Activated CD4-positive, alpha-beta T cell treated with anti-CD3 and anti-CD28 coated beads, Interleukin-2, amount 50 U/mL, for 48 hours (primary cell): ENCODE results near the gene ZDHHC14.

Experiments used
- DNase-seq, 2 experiments: peaks; one replicate each; pipeline ENCODE4 v3.0.0-alpha.2; 2020

ZDHHC14 gene

DNA sequence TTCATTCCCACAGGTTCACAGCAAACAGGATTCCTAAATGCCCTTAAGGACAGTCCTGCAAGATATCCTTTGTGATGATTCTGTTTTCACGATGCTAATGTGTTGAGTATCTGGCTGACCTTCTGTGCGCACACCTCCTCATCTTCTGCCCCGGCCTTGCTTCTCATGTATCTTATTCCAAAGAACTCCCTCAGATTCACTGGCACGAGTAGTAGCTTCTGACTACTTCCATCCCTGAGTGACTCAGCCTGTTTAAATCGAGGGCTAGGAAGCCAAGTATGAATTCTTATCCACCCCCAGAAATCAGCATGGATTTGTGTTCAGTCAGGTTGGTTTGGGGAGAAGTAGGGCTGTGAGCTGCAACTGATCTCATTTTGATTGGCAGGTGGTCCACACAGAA lies 251.8 kb downstream of the ZDHHC14 start:
- DNase-seq, result no peak

DNA sequence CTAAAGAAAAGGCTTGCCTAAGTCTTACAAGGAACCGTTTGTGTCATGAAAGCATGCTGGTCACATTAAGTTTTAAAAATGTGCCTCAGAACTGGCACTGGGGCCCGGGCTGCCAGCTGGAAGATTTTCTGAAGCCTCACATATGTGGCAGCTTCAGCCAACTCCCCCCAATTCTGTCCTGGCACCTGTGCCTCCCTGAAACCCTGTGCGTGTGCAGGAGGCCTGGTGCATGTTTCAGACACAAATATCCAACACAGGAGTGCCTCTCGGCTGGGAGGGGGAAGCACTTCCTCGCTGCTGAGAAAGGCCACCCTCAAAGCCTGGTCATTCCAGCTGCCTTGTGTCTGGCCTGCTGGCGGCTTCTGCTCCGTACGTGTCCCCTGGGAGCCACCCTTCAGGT lies 253.6 kb downstream of the ZDHHC14 start:
- no peak for DNase-seq

DNA sequence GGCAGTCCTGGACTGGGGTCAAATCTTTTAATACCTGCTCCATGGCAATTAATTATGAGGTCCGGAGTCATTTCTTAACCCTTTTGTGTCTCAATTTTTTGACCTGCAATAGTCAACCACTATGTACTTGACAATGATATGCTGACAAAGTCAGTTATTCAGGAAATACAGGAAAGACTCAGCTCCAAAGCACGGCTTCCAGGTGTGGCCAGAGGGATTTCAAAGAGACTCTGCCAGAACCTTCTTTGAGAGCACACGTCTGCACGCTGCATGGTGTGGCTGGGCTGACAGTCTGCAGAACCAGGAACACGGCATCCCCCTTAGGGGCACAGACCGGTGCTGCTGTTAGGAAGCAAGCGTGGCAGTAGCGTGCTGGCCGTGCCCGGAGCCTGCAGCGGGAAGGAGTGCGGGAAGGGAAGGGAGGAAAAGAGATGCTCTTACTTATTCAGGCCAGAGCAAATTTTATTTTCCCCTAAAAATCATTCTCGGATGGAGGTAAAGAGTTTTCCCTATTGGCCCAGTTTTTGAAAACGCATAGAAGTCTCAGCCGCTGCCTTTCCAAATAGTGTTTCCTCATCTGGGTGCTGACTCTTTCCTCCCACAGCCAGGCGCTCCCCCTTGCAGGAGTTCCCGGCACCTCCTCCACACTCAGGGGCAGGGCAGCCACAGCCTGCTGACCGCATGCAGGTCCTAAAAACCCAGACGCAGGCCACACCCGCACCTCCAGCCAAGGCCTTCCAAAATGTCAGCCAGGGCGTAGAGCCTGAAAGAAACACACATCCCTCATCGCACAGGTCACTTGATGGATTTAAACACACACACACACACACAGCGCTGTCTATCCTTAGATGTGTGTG lies 254.6 kb downstream of the ZDHHC14 start:
- DNase-seq, result no peak

DNA sequence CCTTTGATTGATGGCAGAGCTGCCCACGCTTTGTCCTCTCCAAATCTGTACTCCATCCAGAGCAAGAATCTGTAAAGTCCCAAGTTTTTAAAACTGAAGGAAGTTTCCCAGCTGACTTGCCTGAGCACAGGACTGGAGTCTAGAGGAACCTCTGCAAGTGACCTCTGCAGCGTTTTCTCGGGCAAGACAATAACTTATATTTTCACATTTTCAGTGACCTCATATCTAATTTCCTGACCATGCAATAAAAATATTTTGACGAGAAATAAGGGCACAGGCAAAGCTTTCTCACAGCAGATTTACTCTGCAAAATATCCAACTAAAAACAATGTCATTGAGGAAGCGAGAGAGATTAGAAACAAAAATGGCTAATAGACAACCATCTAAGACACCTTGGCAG lies 256.5 kb downstream of the ZDHHC14 start:
- DNase-seq, result no peak

DNA sequence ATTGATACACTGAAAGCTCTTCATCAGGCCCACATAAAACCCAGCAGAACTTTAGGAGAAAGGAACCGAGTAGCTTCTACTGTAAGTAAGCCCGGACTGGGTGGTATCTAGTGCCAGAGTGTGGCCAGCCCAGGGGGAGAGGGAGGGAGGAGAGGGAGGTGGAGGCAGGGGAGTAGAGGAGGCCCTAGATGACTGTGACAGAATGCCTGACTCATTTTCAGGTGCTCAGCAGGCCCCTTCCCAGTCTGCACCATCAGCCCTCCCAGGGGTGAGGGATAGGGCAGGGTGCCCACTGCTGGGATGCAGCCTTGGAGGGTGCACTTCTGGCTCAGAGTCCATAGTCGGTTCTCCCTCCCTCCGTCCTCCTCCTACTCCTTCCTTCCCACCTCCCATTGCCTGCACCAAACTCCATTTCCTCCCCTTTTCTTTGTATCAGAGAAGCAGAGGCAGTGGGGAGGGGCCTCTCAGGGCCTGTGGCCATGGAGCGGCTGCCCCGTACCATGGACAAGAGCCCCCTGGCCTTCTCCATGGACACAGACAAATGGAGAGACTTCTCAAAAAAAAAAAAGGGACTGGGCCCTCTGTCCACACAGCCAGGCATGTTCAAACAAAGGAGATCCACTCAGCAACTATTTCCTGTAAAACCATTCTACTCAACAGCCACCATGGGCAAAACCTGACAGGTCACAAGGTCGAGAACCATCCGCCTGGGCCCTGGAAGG lies 257.1 kb downstream of the ZDHHC14 start:
- DNase-seq, result no peak

DNA sequence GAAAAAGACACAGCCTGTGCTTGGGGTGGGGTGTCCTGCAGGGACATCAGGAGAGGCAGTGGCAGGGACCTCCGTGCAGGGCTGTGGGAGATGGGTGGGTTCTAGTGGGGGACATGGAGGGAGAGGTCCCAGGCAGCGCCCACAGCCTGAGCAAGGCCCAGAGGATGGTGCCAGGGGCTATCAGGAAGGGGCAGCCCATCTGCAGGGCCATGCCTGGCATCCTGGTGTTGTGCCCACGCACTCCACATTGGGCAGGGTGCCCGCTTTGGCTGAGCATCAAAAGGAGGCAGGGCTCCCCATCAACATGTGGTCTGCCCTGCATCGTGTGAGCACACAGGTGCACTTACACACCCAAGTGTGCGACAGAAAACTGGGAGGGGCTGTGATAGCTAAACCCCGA lies 257.8 kb downstream of the ZDHHC14 start:
- DNase-seq, result no peak

DNA sequence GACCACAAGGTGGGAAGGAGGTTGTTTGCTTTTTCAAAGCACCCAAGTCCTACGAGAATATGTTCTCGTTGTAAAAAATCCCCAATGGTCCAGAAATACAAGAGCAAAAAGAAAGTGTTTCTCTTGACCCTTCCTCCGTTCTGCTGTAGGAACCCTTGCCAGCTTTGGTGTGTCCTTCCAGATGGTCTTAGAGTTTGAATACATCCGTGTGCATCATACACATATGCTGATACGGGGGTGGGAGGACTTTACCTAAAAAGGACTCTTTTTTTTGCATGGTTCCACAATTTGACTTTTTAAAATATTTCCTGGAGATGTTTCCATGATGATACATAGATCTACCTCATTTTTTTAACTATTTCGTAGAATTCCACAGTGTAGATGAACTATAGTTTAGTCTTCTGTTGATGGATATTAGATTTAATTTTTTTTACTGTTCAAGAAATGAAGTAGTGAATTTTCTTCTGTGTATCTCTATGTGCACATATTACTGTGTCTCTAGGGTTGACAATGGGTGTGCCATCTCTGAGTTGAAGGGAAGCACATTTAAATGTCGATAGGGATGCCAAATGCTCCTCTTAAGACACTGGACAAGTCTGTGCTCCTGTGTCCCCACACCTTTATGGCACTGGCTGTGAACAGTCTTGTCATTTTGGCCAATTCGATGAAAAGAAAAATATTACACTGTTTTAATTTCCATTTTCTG lies 259.9 kb downstream of the ZDHHC14 start:
- DNase-seq, result no peak

DNA sequence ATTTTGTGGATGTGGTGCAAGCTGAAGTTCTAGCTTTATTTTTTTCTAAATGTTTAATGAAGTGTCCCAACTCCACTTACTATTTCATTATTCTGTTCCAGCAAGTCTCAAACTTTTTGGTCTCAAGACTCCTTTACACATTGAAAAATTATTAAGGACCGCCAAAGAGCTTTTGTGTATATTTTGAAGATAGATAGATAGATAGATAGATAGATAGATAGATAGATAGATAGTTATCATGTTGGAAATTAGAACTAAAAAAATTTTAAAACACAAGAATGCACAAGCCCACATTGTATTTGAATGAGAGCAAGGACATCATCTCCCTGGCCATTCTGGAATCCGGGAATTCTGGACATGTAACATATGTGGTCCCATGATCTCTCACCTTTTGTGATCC lies 260.8 kb downstream of the ZDHHC14 start:
- DNase-seq, result no peak

DNA sequence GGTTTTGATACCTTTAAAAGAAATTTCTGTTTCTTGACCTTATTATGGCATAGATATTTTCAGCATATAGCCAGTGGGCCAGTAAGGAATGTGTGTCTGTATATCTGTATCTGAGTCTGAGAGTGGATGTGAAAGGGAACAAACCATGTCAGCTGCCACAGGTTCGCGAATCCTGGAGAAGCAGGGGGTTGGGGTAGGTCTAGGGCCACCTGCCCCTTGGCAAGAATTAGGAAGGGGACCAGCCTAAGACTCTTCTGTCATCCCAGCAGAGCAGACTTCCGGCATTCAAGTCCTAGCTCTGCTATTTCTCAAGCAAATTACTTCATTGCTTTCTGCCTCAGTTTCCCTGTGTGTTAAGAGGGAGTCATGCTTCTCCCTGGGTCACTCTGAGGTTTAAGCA lies 261.7 kb downstream of the ZDHHC14 start:
- DNase-seq, result no peak

DNA sequence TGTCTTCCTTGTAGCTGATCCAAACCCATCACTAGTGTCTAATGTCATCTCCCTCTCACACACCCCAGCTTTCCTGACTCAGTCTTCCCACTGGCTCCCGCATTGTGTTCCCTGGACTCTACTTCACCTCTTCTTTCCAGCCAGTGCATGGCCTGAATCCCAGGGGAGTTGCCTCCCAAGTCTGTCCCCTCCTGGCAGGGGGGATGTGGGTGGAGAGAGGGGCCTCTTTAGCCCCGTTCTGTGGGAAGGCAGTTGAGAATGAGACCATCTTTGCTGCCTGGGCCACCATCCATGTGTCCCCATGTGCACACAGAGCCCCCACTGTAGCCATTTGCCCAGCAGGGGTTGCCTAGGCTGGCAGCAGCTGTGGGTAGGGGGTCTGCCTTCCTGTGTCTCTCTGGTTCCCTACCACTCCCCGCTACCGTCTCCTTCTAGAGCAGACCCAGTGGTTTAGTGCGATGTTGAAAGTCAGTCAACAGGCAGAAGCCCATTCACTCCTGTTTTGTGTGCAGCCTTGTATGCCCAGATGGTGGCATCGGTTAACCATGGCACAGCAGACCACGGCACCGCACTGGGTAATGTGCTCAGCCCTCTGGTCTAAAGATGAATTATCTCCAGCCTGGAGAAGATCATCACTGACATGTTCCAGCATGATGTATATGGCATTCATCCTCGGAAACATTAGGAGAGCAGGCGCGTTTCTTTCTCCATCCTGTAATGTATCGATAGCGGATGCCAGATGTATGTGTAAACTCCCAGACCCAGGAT lies 263.2 kb downstream of the ZDHHC14 start:
- DNase-seq, result peak; percentile 32 to 39

DNA sequence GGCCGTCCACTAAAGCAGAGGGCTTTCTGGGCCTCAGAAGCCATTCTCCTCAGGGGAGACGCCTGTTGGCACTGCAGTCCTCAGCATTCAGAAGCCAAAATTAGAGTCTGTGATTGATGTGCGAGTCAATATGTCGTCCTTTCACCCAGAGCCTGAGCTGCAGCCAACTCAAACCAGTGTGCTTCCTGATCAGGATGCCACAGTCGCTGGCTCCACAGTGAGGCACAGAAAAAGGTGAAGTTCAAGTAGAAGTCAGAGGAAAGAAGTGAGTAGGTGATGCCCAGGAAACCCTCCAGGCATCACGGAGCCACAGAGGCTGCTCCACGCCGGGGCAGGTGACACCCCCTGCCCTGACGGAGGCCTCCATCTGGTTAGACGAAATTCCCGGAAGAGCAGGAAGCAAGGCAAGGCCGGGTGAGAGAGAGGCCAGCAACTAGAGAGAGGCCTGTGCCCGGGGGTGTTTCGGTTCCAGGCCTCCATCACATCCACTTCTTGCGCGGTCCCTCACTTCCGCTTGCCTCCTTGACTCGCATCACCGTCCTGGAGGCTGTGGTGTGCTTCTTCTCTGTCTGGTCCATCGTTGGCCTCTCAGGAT lies 264.3 kb downstream of the ZDHHC14 start:
- DNase-seq, result no peak

DNA sequence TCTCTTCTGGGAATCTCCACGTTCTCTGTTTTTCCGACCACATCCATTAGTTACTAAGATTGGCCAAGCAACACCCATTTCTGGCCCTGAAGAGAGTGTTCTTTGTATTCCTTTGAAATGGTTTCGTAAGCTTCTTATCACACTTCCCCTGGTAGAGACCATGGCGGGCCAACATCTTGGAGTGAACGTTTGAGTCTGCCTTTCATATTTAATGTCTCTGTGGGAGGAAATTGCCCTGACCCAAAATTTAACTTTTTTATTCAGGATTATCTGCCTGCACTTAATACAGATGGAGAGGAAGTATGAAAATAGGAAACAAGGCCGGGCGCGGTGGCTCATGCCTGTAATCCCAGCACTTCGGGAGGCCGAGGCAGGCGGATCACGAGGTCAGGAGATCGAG lies 265.0 kb downstream of the ZDHHC14 start:
- no peak for DNase-seq

DNA sequence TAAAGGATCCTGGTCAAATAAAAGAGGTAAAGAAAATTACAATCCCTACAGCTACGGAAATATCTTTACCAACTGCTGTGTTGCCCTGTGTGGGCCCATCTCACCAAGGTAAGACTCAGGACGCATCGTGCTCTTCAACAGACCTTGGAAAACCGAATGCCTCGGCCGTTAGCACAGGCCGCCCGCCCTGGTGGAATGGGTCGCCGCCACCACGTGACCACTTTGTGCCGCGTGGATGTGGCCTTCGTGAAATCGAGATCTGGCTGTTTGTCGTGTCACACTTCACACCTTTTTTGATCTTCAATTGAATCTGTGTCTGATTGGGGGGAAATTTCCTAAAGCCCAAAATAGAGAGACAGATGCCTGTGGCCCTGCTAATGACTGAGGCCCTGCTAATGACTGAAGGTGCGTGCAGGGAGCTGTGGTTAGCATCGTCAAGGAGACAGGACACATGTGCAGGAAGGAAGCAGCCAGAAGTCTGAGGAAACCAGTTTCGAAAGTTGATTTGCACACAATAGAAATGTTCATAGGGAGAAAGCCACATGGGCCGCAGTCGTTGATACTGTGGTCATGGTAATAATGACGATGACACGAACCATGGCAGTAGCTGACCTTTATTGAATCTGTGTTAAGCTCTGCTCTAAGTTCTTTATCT lies 266.4 kb downstream of the ZDHHC14 start:
- no peak for DNase-seq

DNA sequence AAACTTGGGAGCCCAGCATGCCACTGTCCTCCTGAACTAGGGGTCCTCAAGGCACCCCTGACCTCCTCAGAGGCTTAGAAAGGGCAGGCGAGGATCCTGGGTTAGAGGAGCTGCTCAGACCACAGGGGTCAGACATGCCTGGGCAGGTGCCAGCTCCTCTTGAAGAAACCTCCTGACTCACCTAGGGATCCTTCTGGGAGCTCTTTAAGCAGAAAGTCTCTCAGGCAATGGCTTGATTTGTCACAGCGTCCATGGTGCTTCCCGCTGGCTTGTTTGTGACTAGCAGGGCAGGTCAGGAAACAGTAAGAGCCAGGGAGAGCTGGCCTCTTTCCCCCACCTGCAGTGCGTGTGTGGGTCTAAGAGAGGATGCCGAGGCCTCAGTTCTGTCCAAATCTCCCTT lies 267.6 kb downstream of the ZDHHC14 start:
- no peak for DNase-seq

DNA sequence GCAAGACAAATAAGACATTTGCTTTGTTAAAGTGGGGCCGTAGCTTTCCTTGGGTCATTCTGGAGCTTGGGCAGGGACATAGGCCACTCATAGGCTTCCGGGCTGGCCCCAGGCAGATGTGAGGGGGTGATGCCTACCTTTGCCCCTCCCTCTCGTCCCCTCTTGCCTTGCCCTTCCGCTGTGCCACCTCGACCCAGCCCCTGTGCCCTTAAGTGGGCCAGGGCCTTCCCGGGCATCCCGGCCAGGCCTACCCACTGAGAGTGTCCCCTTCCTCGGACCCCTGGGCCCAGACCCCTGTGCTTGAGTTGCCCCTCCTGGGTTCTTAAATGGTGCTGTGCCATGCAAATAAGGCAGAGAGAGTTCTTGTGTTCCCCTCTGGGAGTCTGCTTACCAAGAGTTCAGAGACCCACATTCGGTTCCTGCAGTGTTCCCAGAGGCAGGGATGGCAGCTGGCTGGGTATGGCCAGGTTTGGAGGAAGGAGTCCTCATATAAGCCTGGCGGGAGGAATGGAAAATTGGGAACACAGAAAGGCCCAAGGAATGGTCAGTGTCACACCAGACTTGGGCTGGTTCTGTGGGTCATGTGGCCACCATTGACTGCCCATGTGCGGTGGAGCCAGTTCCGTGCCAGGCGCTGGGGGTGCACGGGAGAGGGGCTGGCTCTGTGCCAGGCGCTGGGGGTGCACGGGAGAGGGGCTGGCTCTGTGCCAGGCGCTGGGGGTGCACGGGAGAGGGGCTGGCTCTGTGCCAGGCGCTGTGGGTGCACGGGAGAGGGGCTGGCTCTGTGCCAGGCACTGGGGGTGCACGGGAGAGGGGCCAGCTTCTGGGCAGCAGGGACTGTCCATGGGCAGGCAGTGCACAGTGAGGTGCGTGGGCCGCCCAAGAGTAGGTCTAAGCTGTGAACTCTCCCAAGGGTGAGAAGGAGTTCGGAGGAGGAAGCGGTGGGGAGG lies 268.6 kb downstream of the ZDHHC14 start:
- no peak for DNase-seq

DNA sequence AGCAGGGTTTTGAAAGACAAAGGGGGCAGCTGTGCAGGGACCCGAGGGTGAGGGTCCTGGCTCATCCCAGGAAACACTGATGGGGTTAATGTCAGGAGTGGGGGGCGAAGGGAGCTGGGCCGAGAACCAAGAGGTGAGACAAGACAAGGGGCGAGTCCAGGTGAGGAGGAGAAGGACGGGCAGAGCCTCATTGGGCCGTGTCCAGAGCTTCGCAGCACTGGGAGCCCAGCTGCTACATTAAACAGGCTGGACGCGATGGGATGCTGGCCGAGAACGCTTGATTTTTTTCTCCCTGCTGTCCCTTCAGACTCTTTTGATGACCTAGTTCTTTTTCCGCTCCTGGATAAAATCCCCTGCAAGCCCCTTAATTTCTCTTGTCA lies 269.3 kb downstream of the ZDHHC14 start:
- no peak for DNase-seq

DNA sequence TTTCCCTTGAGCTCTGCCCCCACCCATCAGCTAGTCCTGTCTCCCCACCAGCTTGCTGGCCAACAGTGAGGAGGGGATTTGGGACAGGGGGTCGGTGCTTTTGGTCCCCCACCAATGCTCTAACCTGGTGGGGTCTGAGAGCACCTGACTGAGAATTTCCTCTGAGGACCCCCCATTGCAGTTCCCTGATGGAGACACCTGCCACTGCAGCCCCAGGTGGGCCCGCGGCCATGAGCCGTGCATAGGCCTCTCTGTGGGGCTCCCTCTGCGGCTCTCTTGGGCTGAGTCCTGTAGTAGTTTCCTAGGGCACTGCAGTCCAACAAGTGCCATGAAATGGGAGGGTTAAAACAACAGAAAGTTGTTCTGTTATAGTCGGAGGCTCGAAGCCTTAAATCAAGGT lies 269.8 kb downstream of the ZDHHC14 start:
- DNase-seq, result no peak

DNA sequence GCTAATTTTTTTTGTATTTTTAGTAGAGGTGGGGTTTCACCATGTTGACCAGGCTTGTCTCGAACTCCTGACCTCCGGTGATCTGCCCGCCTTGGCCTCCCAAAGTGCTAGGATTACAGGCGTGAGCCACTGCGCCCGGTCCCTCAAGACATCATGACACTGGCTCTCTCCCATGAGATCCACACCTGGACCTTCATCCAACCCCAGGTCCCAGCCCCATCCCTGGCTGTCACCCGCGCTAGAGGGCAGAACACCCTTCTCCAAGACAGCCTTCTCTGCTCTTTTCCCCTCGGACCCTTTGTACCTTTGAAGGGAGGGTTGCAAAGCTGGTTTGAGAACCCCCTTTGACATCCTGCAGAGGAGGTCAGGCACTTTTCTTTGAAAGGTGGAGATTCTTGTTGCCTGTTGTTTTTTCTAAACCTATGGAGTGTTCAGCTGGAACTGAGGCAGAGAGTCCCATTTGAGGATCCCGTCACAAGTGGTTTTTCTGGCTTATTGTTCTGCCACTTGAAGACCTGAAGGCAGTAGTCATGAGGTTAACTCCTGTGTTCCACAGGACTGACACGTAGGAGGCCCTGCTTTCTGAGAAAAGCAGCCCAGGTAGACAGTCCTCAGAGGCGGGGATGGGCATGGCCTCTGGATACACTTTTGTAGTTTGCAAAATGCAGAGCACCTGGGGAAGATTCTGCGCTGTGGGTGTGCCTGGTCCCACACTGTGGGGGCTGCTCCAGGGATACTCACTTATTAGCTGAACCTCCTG lies 270.9 kb downstream of the ZDHHC14 start:
- DNase-seq, result no peak

DNA sequence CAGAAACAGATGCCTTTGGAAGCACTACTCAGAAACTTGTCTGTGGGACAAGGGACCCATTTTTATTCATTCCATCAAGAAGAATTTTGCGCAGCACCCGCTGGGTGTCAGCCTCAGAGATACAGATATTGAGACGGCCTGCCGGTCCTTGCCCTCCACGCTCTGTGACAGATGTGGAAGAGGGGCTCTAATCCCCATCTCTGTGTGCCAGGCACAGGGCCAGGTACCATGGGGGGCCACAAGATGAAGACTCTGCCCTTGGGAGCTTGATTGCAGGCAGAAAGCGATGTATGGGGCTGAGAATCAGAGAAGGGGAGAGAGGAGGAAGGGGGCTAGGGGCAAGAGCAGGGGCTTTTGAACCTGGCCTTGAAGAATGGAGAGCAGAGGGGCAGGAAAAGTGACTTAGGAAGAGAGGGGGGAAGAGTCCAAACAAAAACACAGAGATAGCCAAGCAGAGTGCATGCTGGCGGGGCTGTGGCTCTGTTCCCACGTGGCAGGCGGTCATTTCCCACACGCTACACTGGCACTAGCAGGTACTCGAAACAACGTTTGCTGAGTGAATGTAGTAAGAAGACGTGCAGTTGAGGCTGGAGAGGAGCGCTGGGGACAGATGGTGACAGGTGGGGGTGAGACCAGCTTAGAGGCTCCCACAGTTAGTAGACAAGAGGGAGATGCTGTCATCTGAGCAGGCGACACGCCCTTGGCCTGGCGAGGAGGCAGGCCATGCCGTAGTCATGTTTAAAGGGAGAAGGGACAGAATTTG lies 271.8 kb downstream of the ZDHHC14 start:
- no peak for DNase-seq
